ENCODE data around the gene SRSF3. TPM values are rescaled to one million over a fixed set of nuclear protein-coding genes. Genes with fewer than 3 reads are reported as not detected.

SRSF3 gene
- total RNA-seq, 1 experiment from 2014 or later, result 954 TPM

DNA sequence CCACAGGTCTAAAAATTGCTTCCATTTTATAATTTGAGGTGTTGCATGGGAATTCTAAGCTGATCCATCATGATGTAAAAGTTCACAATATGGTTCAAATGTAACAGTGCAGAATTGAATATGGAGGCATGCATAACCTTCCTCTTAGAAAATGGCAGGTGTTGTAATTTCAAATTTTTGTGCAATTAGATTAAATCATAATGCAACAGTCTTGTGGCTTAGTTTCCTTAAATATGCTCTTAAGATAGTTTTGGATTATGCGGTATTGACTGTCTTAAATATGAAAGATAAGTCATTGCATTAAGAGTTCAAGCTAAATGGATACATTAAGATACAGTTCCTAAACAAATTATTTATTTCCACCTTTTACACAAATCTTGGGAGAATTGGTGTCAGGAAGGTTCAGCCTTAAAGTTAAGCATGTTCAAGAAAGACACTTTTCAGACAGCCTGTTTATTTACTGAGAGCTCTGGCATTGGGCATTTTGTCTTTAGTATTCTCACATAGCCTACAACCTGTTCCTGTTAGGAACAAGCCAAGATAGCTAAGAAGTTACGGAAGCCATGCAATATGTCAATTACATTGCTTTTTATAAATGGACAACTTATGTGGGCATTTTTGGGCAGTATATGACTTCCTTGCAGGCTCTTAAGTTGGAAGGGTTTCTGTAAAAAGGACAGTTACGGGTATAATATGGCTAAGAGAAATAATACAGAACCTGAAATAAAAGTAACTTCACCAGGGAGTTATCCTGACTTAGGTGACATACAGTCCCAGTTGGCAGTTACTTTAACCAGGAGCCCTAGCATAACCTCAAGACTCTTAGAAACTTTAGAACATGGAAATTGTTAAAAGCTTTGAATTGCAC, 9.3 kb downstream of the SRSF3 start:
- TF ChIP-seq, protein P1, sequence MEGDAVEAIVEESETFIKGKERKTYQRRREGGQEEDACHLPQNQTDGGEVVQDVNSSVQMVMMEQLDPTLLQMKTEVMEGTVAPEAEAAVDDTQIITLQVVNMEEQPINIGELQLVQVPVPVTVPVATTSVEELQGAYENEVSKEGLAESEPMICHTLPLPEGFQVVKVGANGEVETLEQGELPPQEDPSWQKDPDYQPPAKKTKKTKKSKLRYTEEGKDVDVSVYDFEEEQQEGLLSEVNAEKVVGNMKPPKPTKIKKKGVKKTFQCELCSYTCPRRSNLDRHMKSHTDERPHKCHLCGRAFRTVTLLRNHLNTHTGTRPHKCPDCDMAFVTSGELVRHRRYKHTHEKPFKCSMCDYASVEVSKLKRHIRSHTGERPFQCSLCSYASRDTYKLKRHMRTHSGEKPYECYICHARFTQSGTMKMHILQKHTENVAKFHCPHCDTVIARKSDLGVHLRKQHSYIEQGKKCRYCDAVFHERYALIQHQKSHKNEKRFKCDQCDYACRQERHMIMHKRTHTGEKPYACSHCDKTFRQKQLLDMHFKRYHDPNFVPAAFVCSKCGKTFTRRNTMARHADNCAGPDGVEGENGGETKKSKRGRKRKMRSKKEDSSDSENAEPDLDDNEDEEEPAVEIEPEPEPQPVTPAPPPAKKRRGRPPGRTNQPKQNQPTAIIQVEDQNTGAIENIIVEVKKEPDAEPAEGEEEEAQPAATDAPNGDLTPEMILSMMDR (conservative IDR thresholded peaks at IDR 0.05), result no peak
- Histone ChIP-seq H2AK5ac (ENCODE audit: insufficient read length, low read length) (no peak overlapping the region), H3K79me1 (ENCODE audit: insufficient read depth, low read depth, low read length, poor library complexity, severe bottlenecking) (no peaks in the 10 kb centered on the region), H3K79me2 (ENCODE audit: insufficient read depth, low read length) (peaks cover 27% of the 10 kb centered on the region; the same call in 1 of the 2 replicates), H3K4me1 (ENCODE audit: insufficient read depth, low read length) (peaks cover 2% of the 10 kb centered on the region; the same call in 1 of the 2 replicates), H3K9ac (ENCODE audit: extremely low read depth, insufficient read length, low read length) (no peak overlapping the region), H3T11ph (ENCODE audit: low read length) (no peak overlapping the region), H3K18ac (ENCODE audit: insufficient read length, low read depth, low read length) (no peak overlapping the region), H4K8ac (replicated peaks; ENCODE audit: insufficient read length, low read depth, low read length) (no peak overlapping the region), H4K91ac (ENCODE audit: insufficient read length, low read depth, low read length) (no peak overlapping the region), H3K4ac (ENCODE audit: low read depth, low read length) (no peak overlapping the region), H2BK120ac (ENCODE audit: low read depth, low read length, poor library complexity, severe bottlenecking) (no peak overlapping the region), H3K27me3 (ENCODE audit: insufficient read depth, low read length) (no peaks in the 10 kb centered on the region), H3K4me2 (ENCODE audit: insufficient read depth, insufficient read length, low read length) (no peak overlapping the region), H4K5ac (ENCODE audit: insufficient read length, low read depth, low read length) (no peak overlapping the region), H2BK5ac (ENCODE audit: insufficient read length, low read length) (no peak overlapping the region), H3K27ac (ENCODE audit: insufficient read length, low read depth, low read length) (no peak overlapping the region), H2AFZ (ENCODE audit: low read length) (no peak overlapping the region), H2BK12ac (ENCODE audit: insufficient read length, low read depth, low read length) (no peak overlapping the region), H3K14ac (ENCODE audit: insufficient read depth, low read length) (no peak overlapping the region), H3K9me3 (ENCODE audit: control insufficient read depth, low read depth, low read length) (no peaks in the 10 kb centered on the region), H3K23ac (ENCODE audit: insufficient read length, low read depth, low read length) (no peak overlapping the region), H2BK15ac (ENCODE audit: low read depth, low read length) (no peak overlapping the region), H2BK20ac (ENCODE audit: low read depth, low read length, poor library complexity, severe bottlenecking) (no peak overlapping the region), H3K23me2 (ENCODE audit: insufficient read length, low read depth, low read length, poor library complexity, severe bottlenecking) (no peaks in the 10 kb centered on the region), H4K20me1 (ENCODE audit: control insufficient read depth, insufficient read depth, insufficient read length) (no peaks in the 10 kb centered on the region), H3K56ac (ENCODE audit: insufficient read length, low read depth, low read length) (no peak overlapping the region)
- Mint-ChIP-seq H3K4me3 (no peak overlapping the region), H3K27ac (no peak overlapping the region), H3K27me3 (ENCODE audit: low read depth) (peaks cover 2% of the 10 kb centered on the region), H3K4me1 (peaks cover 45 to 47% of the 10 kb centered on the region in 2 experiments), H3K9me3 (no peaks in the 10 kb centered on the region), H3K36me3 (ENCODE audit: insufficient read depth in 1 of 3, low read depth in 3 of 3) (peaks cover 86 to 99% (median 99%) of the 10 kb centered on the region in 3 experiments)
- no CpG with 5 or more reads among the region's 3 CpGs for WGBS (ENCODE audit: extremely low coverage, insufficient read length, low lambda C conversion rate)
- no peak for DNase-seq
